B cell (primary cell): ENCODE results near the gene RSPRY1. TPM values are rescaled to one million over a fixed set of nuclear protein-coding genes. Genes with fewer than 3 reads are reported as not detected.

Experiments used
- ATAC-seq: fragments of 200-7000 bp; cut with Tn5 transposase; one replicate; pipeline ENCODE4 v1.10.0; 2021; ENCODE audit warnings: low read depth, mild to moderate bottlenecking, moderate number of reproducible peaks, moderate library complexity
- CTCF ChIA-PET: fragments of 350-600 bp; sonication (Branson Sonifier 250); formaldehyde crosslinking; loops from one replicate; lab custom pipeline; 2021; ENCODE audit warnings: antibody characterized with exemption, inconsistent platforms; lab: Charles Lee
- POLR2A ChIA-PET: fragments of 350-600 bp; sonication (Branson Sonifier 250); formaldehyde crosslinking; loops from one replicate; lab custom pipeline; 2021; ENCODE audit warnings: antibody characterized with exemption; lab: Charles Lee
- DNase-seq: peaks from one replicate; pipeline ENCODE4 v3.0.0; 2013
- H2AFZ ChIP-seq: 2 replicates; pipeline ENCODE4 v1.6.1; 2012; ENCODE audit warnings: mild to moderate bottlenecking, low read depth, low read length; ENCODE audit not compliant: insufficient read depth, poor library complexity, severe bottlenecking
- H3K27ac ChIP-seq, 2 donors: 1 replicate in 1 of 2; 2 replicates in 1 of 2; pipeline ENCODE4 v1.5.1; 2012 to 2013; ENCODE audit warnings: low read length in 2 of 2, mild to moderate bottlenecking in 2 of 2, moderate library complexity in 1 of 2
- H3K27me3 ChIP-seq, 4 experiments: fragments of 200-600 bp in 1 of 4; sonication (generic) in 1 of 4; replicated peaks in 1 of 4; 1 replicate in 2 of 4; 2 replicates in 2 of 4; pipeline versions ENCODE4 v1.6.1 to v1.7.0; 2013 to 2016; ENCODE audit warnings: low read length in 3 of 4, mild to moderate bottlenecking in 2 of 4, mixed read lengths in 1 of 4, moderate library complexity in 1 of 4; ENCODE audit not compliant: insufficient read depth in 4 of 4, control insufficient read depth in 3 of 4; ENCODE audit errors: control extremely low read depth in 1 of 4
- H3K36me3 ChIP-seq, 2 experiments: replicated peaks in 1 of 2; 1 replicate in 1 of 2; 2 replicates in 1 of 2; pipeline versions ENCODE4 v1.6.1 to v1.7.1; 2013; ENCODE audit warnings: low read length in 1 of 2; ENCODE audit not compliant: insufficient read depth in 2 of 2, control insufficient read depth in 1 of 2; ENCODE audit errors: control extremely low read depth in 1 of 2, extremely low read depth in 1 of 2
- H3K4me1 ChIP-seq, 2 donors: fragments of 200-600 bp in 1 of 2; sonication (generic) in 1 of 2; 1 replicate in 1 of 2; 2 replicates in 1 of 2; pipeline versions ENCODE4 v1.5.1 to v1.6.1; 2013 to 2017; ENCODE audit warnings: low read length in 2 of 2; ENCODE audit not compliant: control insufficient read depth in 2 of 2, insufficient read depth in 2 of 2
- H3K4me2 ChIP-seq: replicated peaks from 2 replicates; pipeline ENCODE3; 2012; ENCODE audit warnings: mild to moderate bottlenecking, low read depth, low read length; ENCODE audit not compliant: poor library complexity, severe bottlenecking
- H3K4me3 ChIP-seq, 5 experiments: fragments of 200-600 bp in 1 of 5; sonication (generic) in 1 of 5; 1 replicate in 3 of 5; 2 replicates in 2 of 5; pipeline versions ENCODE4 v1.5.1 to v1.7.0; 2011 to 2016; ENCODE audit warnings: low read length in 4 of 5, mild to moderate bottlenecking in 4 of 5, low read depth in 2 of 5, control low read depth in 1 of 5, moderate library complexity in 1 of 5; ENCODE audit not compliant: insufficient read depth in 1 of 5; ENCODE audit errors: control extremely low read depth in 1 of 5, extremely low read depth in 1 of 5
- H3K79me2 ChIP-seq: fragments of 200-600 bp; sonication (generic); one replicate; pipeline ENCODE4 v1.6.0; 2016; ENCODE audit warnings: low read length; ENCODE audit not compliant: control insufficient read depth, insufficient read depth
- H3K9ac ChIP-seq: fragments of 200-600 bp; sonication (generic); 2 replicates; pipeline ENCODE4 v1.6.1; 2017; ENCODE audit warnings: mild to moderate bottlenecking, low read length, moderate library complexity
- H3K9me3 ChIP-seq, 3 donors: one replicate each; pipeline versions ENCODE4 v1.6.1 to v1.7.1; 2013; ENCODE audit warnings: low read length in 2 of 3; ENCODE audit not compliant: control insufficient read depth in 2 of 3, insufficient read depth in 1 of 3; ENCODE audit errors: control extremely low read depth in 1 of 3
- H4K20me1 ChIP-seq: 2 replicates; pipeline ENCODE4 v1.6.0; 2012; ENCODE audit warnings: mild to moderate bottlenecking, low read length; ENCODE audit not compliant: insufficient read depth, control insufficient read depth, poor library complexity, severe bottlenecking
- H3K27ac Mint-ChIP-seq: one replicate; pipeline ENCODE4 v1.8.0; 2021; ENCODE audit warnings: mixed read lengths
- H3K27me3 Mint-ChIP-seq: one replicate; pipeline ENCODE4 v1.8.0; 2021; ENCODE audit warnings: mixed read lengths
- H3K4me1 Mint-ChIP-seq: one replicate; pipeline ENCODE4 v1.8.0; 2021; ENCODE audit warnings: mixed read lengths
- H3K4me3 Mint-ChIP-seq: one replicate; pipeline ENCODE4 v1.8.0; 2021; ENCODE audit warnings: mixed read lengths
- H3K9me3 Mint-ChIP-seq: one replicate; pipeline ENCODE4 v1.8.0; 2022; ENCODE audit warnings: mixed read lengths; ENCODE audit not compliant: insufficient read depth
- EZH2 ChIP-seq: IDR thresholded peaks from 2 replicates; pipeline ENCODE4 v1.6.1; 2012; ENCODE audit warnings: borderline replicate concordance, low read depth, mild to moderate bottlenecking, moderate library complexity, low read length; ENCODE audit not compliant: insufficient read depth, poor library complexity, severe bottlenecking
- WGBS: methylation state at CpG from one replicate; pipeline ENCODE4 v1.1.5; 2013; ENCODE audit warnings: missing lambda C conversion rate; ENCODE audit not compliant: insufficient coverage; 5-methylcytosine and 5-hydroxymethylcytosine counted together
- intact Hi-C: fragments of 100-400 bp; cut with micrococcal nuclease; formaldehyde crosslinking; loops from one replicate; pipeline ENCODE4 v1.10.0; 2022
- polyA plus RNA-seq: library from polyadenylated mRNA; depleted of rRNA; stranded (reverse); fragments of >200 nt; gene quantifications from 2 replicates; pipeline ENCODE4 v1.2.3, GENCODE V29; 2012
- total RNA-seq, 2 donors: library from RNA; stranded (reverse); fragments of 120-200 nt in 1 of 2; gene quantifications; 1 replicate in 1 of 2; 2 replicates in 1 of 2; pipeline versions ENCODE4 v1.2.3 to v1.2.4, GENCODE V29; 2013 to 2022
- TF ChIP-seq, protein P1 (sequence below): fragments of 200-600 bp; IDR thresholded peaks from one replicate; pipeline ENCODE4 v1.8.0; 2022; ENCODE audit warnings: antibody characterized with exemption, mild to moderate bottlenecking

Gene RSPRY1
- total and polyA plus RNA-seq, 2 donors (not counting 1 experiment from before 2014, with no cell fraction given), result 9.6 to 38.4 TPM

- ChIA-PET CTCF (no interaction called here), POLR2A (no interaction called here)
- H3K27ac Mint-ChIP-seq, result no peak overlapping the region
- no peaks in the 10 kb centered on the region for H3K4me1 Mint-ChIP-seq
- H3K4me3 Mint-ChIP-seq, result no peak overlapping the region
- H3K27me3 Mint-ChIP-seq, result no peaks in the 10 kb centered on the region
- Histone ChIP-seq H3K4me3 (no peak overlapping the region), H3K4me2 (no peak overlapping the region), H3K4me1 (no peaks in the 10 kb centered on the region), H3K27ac (no peak overlapping the region), H3K79me2 (no peaks in the 10 kb centered on the region), H3K9ac (no peak overlapping the region), H3K27me3 (no peaks in the 10 kb centered on the region), H3K36me3 (peaks cover 37 to 85% of the 10 kb centered on the region in 2 experiments), H2AFZ (no peak overlapping the region), H4K20me1 (no peaks in the 10 kb centered on the region), H3K9me3 (peaks cover 9 to 19% (median 12%) of the 10 kb centered on the region in 3 donors)
- H3K9me3 Mint-ChIP-seq, result peaks cover 22% of the 10 kb centered on the region
- ATAC-seq, result no peak
- WGBS, result no CpG with 5 or more reads among the region's 2 CpGs
- no peak for DNase-seq
- intact Hi-C loops, result no loop called here
- no peak for TF ChIP-seq EZH2
- TF ChIP-seq, protein P1, sequence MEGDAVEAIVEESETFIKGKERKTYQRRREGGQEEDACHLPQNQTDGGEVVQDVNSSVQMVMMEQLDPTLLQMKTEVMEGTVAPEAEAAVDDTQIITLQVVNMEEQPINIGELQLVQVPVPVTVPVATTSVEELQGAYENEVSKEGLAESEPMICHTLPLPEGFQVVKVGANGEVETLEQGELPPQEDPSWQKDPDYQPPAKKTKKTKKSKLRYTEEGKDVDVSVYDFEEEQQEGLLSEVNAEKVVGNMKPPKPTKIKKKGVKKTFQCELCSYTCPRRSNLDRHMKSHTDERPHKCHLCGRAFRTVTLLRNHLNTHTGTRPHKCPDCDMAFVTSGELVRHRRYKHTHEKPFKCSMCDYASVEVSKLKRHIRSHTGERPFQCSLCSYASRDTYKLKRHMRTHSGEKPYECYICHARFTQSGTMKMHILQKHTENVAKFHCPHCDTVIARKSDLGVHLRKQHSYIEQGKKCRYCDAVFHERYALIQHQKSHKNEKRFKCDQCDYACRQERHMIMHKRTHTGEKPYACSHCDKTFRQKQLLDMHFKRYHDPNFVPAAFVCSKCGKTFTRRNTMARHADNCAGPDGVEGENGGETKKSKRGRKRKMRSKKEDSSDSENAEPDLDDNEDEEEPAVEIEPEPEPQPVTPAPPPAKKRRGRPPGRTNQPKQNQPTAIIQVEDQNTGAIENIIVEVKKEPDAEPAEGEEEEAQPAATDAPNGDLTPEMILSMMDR, result no peak
These were observed 30.8 kb downstream of the RSPRY1 start for GRCh38 chr16:57216968-57217367.

- no peaks in the 10 kb centered on the region for H3K27me3 ChIP-seq
These were observed 36.9 kb downstream of the RSPRY1 start for GRCh38 chr16:57223057-57223456.

More at GRCh38 chr16:57223057-57223456, 36.9 kb downstream of the RSPRY1 start:
- no peaks in the 10 kb centered on the region for H3K4me1 Mint-ChIP-seq
- no peaks in the 10 kb centered on the region for H3K79me2 ChIP-seq
- H3K4me2 ChIP-seq, result no peak overlapping the region
- TF ChIP-seq, protein P1, result no peak
- no peak for TF ChIP-seq EZH2
- DNase-seq, result no peak
- no peaks in the 10 kb centered on the region for H3K4me1 ChIP-seq
- peaks cover 8 to 84% of the 10 kb centered on the region in 2 experiments for H3K36me3 ChIP-seq
- no peak overlapping the region for H3K4me3 ChIP-seq
- CTCF ChIA-PET, result no interaction called here
- H3K9me3 Mint-ChIP-seq, result peaks cover 9% of the 10 kb centered on the region
- intact Hi-C loops, result no loop called here
- H3K4me3 Mint-ChIP-seq, result no peak overlapping the region
- no peak for ATAC-seq
- H3K27ac ChIP-seq, result no peak overlapping the region
- H3K27ac Mint-ChIP-seq, result no peak overlapping the region
- H2AFZ ChIP-seq, result no peak overlapping the region
- WGBS, result no CpG with 5 or more reads among the region's 1 CpG
- H3K9me3 ChIP-seq, result no peaks in the 10 kb centered on the region
- H3K9ac ChIP-seq, result no peak overlapping the region
- POLR2A ChIA-PET, result no interaction called here
- H4K20me1 ChIP-seq, result no peaks in the 10 kb centered on the region
- H3K27me3 Mint-ChIP-seq, result no peaks in the 10 kb centered on the region
